Stimulated activated CD4-positive, alpha-beta T cell treated with anti-CD3 and anti-CD28 coated beads, TNF-alpha, amount 100 ng/mL, for 1 hour (primary cell): ENCODE results near the gene YARS1.

ENCODE experiments used
- DNase-seq, 3 donors: peaks; one replicate each; pipeline ENCODE4 v3.0.0-alpha.2; 2020; ENCODE audit warnings: low read depth in 3 of 3, low spot score in 1 of 3

YARS1 gene

DNA sequence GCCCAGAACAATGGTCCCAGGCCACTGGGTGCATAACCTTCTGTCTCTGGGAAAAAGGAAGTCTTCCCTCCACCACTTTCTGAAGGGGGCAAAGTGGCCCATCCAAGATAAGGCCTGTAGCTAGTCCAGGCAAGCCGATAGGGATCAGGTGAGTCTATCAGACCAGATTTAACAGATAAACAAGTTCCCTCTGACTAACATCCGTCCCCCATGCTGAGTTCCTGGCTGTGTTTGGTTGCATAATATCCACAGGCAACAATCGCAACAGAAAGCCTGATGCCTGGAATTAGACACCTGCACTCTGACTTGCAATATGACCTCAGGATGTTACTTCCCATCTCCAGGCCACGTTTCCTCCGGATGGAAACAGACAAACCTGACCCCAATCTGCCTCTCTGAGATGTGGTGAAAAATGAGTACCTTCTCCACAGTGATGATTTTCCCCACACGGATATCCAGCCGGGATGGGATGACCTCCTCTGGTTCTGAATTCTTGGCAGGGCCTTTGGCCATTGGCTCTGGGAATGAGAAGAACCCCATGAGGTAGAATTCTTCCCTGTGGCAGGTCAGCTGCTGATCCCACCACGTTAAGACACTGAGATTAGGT, 36.4 kb downstream of the YARS1 start:
- no peak for DNase-seq

DNA sequence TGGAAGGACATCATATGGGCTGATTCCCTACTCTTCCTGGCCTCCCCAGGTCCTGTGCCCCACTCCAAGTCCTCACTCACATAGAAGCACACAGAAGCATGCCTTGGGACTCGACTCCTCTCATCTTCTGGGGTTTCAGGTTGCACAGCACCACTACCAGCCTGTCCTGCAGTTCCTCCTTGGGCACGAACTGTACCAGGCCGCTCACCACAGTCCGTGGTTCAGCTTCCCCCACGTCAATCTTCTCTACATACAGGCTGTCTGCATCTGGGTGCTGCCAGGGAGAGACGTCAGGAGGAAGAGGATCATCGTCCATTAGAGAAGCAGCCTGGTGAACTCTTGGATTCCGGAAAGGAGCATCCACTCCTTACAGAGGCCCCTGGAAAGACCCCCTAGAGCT, 37.2 kb downstream of the YARS1 start:
- no peak for DNase-seq

DNA sequence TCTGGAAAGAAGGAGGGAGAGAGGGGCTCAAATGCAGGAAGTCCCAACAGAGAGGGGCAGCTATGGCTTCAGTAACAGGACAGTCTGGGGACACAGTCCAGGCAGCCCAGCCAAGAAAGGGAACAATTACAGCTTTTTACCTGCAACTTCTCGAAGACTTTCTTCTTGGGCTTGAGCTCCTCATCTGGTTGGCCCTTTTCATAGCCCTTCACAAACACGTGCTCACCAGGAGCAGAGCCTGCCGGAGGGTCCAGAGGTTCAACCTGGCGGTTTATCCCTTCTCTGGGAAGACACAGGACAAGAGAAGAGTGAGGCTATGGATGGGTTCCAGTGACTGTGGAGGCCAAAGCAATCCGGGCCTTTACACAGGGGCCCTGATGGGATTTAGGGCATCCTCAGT, 37.9 kb downstream of the YARS1 start:
- DNase-seq, result no peak

DNA sequence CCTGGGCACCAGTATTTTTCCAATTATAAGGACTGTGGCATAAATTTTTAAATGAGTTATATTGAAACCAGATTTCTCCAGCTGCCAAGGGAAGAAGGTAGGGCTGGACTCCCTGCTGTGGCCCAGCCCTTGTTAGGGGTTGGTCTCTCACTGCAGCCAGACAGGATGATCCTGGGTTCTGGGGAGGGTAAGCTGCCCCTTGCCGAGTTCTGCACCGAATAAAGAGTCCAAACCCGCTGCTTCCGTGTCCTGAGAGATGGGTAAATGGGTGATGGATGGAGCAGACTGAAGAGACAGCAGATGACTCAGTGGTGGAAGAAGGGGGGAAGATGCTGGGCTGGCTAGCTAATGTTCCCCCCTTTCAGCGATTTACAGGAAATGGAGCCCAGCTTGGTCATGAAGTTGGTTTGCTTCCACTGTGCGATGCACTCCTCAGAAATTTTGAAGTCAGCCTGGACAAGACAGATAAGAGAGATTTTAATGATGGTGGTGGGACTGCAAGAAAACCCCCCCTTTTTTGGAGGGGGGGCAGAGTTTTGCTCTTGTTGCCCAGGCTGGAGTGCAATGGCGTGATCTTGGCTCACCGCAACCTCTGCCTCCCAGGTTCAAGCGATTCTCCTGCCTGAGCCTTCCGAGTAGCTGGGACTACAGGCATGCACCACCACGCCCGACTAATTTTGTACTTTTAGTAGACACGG, 41.4 kb downstream of the YARS1 start:
- DNase-seq, result no peak

DNA sequence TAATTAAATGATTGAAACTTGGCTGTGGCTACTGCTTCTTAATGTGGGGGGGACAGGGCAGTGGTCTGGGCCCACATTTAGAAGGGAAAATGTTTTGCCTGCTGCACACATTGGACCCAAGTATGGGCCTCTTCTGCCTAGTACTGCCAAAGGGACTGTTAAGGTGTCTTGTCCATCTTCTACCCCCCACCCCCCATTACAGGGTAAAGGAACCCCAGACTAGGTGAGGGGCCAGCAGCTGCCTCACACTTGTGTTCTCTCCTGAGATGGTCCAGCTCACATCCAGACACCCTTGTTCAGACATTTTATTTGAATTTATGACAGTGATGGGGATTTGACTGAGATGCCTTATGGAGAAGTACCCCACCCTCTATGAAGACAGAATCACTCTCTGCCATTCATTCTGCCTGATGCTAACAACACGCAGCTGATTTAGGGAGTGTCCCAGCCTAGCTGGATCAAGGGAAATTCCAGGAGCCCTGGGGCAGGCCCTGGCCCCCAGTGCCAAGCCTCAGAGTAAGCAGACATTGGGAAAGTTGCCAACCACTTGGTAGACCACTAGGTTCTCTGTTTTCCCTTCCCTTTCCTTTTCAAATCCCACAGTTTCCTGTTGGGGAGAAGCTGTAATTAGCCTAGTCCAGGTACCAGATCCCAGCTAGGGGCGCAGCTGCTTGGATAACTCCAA, 42.1 kb downstream of the YARS1 start:
- DNase-seq, result no peak

DNA sequence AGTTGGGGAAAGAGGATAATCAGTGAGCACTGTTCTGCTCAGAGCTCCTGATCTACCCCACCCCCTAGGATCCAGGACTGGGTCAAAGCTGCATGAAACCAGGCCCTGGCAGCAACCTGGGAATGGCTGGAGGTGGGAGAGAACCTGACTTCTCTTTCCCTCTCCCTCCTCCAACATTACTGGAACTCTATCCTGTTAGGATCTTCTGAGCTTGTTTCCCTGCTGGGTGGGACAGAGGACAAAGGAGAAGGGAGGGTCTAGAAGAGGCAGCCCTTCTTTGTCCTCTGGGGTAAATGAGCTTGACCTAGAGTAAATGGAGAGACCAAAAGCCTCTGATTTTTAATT, 42.7 kb downstream of the YARS1 start:
- DNase-seq, result no peak

DNA sequence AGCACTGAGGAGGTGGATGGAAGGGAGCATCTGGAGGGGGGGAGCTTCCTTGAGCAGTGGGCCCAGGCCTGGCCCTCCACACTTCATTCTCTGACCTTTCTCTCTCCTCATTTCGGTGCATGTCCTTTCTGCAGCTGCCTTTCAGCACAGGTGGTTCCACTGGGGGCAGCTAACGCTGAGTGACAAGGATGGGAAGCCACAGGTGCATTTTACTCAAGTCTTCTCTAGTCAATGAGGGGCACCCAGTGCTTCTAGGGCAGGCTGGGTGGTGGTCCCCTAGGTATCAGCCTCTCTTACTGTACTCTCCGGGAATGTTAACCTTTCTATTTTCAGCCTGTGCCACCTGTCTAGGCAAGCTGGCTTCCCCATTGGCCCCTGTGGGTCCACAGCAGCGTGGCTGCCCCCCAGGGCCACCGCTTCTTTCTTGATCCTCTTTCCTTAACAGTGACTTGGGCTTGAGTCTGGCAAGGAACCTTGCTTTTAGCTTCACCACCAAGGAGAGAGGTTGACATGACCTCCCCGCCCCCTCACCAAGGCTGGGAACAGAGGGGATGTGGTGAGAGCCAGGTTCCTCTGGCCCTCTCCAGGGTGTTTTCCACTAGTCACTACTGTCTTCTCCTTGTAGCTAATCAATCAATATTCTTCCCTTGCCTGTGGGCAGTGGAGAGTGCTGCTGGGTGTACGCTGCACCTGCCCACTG, 43.2 kb downstream of the YARS1 start:
- no peak for DNase-seq

DNA sequence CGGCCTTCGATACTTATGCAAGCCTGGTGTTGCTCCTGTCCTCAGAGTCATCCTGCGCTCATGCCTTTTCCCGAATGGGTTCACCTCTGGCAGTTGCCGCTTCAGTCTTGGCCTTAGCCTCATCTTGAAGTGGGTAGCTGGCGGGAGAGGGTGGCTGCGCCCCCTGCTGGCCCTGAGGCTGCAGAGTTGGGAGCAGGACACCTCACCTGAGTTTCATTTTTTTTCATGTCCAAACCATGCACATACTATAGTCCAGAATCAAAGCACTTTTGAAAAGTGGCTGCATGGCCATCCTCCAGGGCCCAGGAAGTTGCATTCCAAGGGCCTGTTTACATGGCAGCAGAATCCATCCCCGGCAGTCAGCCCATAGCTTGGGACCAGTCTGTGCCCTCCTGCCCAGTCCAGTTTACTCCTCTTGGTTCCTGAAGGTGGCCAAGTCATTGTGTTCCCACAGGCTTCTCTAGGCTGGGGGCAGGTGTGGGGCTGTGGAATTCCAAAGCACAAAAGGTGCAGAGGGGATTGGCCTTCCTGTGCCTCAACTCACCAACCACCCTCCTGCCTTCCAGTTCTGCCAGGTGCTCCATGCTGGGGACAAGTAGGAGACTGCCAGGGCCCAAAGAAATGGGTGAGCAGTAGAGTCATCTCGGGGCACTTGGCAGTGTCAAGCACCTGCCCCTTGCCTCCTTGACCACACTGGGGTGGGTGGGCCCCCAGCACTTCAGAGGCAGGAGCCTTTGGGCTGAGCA, 44.0 kb downstream of the YARS1 start:
- DNase-seq, result peak in 2 of 3 donors; percentile 44 to 66

DNA sequence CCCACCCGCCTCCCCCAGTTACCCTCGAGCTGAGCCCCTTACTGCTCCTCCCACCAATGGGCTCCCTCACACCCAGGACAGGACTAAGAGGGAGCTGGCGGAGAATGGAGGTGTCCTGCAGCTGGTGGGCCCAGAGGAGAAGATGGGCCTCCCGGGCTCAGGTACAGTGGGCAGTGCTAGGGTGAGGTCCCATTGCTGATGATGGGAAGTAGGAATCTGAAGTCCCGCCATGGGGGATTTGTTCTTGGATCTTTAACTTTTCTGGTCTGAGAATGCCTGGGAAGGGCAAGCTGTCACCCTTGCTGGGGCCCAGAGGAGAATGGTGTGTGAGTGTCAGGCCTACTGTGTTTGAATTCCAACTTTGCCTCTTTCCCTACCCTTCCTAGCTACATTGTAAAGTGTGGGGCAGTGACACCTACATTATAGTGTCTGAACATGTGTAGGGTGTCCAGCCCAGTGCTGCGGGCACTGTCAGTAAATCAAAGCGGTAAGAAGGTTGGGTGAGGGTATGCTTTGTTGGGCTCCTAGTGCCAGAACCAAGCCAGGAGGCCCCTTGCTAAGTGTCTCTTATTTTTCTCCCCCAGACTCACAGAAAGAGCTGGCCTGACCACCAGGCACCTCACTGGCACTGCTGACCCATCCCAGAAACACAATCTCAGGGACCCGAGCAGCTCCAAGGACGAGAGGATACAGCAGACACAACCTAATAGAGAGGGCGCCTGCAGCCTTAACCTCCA, 44.7 kb downstream of the YARS1 start:
- DNase-seq, result no peak

DNA sequence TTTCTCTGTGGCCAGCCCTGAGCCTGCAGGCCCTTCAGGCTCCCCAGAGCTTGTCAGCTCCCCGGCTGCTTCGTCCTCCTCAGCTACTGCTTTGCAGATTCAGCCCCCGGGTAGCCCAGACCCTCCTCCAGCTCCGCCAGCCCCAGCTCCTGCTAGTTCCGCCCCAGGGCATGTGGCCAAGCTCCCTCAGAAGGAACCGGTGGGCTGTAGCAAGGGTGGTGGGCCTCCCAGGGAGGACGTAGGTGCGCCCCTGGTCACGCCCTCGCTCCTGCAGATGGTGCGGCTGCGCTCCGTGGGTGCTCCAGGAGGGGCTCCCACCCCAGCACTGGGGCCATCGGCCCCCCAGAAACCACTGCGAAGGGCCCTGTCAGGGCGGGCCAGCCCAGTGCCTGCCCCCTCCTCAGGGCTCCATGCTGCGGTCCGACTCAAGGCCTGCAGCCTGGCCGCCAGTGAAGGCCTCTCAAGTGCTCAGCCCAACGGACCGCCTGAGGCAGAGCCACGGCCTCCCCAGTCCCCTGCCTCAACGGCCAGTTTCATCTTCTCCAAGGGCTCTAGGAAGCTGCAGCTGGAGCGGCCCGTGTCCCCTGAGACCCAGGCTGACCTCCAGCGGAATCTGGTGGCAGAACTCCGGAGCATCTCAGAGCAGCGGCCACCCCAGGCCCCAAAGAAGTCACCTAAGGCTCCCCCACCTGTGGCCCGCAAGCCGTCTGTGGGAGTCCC, 45.4 kb downstream of the YARS1 start:
- no peak for DNase-seq

DNA sequence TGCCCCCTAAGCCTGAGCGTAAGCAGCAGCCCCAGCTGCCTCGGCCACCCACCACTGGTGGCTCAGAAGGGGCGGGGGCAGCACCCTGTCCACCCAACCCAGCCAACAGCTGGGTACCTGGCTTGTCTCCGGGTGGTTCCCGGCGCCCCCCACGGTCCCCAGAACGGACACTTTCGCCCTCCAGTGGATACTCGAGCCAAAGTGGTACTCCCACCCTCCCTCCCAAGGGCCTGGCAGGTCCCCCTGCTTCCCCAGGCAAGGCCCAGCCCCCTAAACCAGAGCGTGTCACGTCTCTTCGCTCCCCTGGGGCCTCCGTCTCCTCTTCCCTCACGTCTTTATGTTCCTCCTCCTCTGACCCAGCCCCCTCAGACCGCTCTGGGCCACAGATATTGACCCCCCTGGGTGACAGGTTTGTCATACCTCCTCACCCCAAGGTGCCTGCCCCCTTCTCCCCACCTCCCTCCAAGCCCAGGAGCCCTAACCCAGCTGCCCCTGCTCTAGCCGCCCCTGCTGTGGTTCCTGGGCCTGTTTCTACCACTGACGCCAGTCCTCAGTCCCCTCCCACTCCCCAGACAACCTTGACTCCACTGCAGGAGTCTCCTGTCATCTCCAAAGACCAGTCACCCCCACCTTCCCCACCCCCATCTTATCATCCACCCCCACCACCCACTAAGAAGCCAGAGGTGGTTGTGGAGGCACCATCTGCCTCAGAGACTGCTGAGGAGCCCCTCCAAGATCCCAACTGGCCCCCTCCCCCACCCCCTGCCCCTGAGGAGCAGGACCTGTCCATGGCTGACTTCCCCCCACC, 46.2 kb downstream of the YARS1 start:
- DNase-seq, result no peak

DNA sequence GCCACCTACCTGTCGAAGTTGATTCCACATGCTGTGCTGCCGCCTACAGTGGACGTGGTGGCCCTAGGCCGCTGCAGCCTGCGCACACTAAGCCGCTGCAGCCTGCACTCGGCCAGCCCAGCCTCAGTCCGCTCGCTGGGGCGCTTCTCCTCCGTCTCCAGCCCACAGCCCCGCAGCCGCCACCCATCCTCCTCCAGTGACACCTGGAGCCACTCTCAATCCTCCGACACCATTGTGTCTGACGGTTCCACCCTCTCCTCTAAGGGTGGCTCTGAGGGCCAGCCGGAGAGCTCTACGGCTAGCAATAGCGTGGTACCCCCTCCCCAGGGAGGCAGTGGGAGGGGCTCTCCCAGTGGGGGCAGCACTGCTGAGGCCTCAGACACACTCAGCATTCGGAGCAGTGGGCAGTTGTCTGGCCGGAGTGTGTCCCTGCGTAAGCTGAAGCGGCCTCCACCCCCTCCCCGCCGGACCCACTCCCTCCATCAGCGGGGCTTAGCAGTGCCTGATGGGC, 46.9 kb downstream of the YARS1 start:
- DNase-seq, result no peak

DNA sequence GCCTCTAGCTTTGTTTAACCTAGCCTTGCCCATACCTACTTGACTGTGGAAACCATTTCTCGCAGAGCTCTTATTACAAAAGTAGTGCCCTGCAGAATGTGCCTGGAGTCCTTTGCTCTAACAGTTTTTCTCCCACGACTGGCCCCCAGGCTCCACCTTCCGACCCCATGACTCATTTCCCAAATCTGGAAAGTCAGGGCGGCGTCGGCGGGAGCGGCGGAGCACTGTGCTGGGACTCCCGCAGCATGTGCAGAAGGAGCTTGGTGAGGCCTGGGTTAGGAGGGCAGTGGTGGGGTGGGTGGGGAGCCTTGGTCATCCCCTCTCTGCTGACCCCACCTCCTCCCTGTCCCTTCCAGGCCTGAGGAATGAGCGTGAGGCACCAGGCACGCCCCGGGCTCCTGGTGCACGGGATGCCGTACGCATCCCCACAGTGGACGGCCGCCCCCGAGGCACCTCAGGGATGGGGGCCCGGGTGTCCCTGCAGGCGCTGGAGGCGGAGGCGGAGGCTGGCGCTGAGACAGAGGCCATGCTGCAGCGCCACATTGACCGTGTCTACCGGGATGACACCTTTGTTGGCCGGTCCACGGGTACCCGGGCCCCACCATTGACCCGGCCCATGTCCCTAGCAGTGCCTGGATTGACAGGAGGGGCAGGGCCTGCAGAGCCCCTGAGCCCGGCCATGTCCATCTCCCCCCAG, 47.5 kb downstream of the YARS1 start:
- no peak for DNase-seq

DNA sequence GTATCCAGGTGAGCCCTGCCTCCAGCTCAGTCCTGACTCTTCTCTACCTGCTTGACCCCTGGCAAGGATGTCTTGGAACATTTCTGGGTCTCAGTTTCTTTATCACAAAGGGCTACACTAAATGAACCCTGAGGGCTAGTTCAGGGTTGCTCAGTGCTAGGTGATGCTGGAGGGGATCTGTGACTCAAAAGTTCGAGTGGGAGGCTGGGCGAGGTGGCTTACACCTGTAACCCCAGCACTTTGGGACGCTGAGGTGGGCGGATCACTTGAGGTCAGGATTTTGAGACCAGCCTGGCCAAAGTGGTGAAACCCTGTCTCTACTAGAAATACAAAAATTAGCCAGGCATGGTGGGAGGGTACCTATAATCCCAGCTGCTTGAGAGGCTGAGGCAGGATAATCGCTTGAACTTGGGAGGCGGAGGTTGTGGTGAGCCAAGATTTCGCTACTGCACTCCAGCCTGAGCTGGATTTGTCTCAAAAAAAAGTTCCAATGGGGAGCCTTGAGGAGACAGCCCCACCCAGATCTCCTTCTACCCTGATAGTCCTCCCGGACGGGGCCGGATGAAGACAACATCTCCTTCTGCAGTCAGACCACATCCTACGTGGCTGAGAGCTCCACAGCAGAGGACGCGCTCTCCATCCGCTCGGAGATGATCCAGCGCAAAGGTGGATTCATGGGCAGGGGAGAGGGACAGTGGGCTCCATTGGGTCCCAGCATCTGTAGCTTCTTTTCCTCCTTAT, 48.9 kb downstream of the YARS1 start:
- no peak for DNase-seq

DNA sequence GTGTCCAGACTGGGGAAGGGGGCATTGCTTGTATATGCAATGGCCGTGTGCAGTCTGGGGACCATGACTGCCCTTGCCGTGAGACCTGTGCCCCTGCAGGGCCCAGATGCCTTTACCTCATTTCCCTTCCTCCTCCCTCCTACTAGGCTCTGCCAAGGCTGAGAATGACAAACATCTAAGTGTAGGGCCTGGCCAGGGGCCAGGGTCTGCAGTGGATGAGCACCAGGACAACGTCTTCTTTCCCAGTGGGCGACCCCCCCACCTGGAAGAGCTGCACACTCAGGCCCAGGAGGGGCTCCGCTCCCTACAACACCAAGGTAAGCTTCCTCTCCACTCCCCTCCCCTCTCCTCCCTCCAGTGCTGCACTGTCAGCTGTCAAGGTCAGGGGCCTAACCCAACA, 49.5 kb downstream of the YARS1 start:
- no peak for DNase-seq

DNA sequence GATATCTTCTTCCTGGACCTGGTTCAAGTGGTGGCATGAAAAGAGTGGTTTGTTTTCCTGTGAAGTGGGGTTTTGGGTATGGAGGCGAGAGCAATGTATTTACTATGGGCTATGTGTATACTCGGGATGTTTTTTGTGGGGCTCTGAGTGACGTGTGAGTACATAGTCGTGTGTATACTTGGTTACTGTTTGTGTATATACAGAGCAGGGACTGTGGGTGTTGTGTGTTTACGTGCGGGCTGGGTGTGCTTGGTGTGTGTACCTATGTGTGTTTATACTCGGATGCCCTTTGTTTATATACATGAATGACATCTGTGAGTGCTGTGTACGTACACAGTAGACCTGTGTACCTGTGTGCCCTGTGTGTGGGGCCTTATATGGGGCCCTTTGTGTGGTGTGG, 50.0 kb downstream of the YARS1 start:
- no peak for DNase-seq

DNA sequence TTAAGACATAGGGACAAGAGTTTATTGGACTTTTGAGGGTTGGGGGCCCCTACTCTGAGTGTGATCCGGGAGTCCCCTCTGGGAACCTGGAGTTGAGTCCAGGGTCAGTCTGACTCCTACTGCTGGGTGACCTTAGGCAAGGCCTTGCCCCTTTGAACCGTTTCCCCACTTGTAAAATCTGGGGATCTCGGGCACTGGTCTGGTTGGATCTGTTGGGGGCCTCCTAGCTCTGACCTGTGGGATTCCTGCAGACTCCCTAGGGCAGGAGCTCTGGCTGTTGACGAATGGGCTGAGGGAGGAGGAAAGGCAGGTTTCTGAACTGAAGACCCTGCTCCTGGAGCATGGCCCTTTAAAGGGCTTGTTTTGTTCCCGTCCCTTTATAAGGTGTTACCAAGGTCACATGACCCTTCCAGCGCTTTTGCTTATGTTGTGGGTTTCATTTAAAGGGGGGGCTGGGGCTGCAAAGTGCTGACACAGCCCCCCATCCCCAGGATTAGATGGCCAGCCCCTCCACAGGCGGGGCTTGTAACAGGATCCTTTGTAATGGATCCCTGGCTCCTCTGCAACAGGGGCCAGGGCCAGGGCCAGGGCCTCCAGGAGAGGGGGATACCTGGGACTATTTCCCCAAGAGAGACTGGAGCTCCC, 50.7 kb downstream of the YARS1 start:
- no peak for DNase-seq
